GM12878 (cell line): ENCODE data around the gene TMEM53. TPM values are rescaled to one million over a fixed set of nuclear protein-coding genes. Genes with fewer than 3 reads are reported as not detected.

Experiments
- ATAC-seq: fragments of 200-7000 bp; cut with Tn5 transposase; 3 replicates; pipeline ENCODE4 v1.9.1; 2020; ENCODE audit warnings: mild to moderate bottlenecking, moderate library complexity
- BruUV-seq: library from RNA; stranded (reverse); fragments of 400-500 nt; replicated peaks from 2 replicates; lab custom pipeline; 2021; lab: Mats Ljungman, UMichigan
- CTCF ChIA-PET: fragments of 300-600 bp; sonication (Branson Sonifier 250); formaldehyde crosslinking; extraction: SDS; loops from one replicate; lab custom pipeline; 2021; ENCODE audit warnings: inconsistent platforms; lab: Yijun Ruan, JAX
- POLR2A ChIA-PET: fragments of 350-600 bp; formaldehyde crosslinking; extraction: SDS; loops from one replicate; lab custom pipeline; 2021; ENCODE audit warnings: inconsistent platforms; lab: Charles Lee
- RAD21 ChIA-PET: fragments of 300-600 bp; sonication (Branson Sonifier 250); formaldehyde crosslinking; loops from one replicate; lab custom pipeline; 2023; ENCODE audit warnings: antibody characterized with exemption; ENCODE audit not compliant: unreplicated experiment; lab: Charles Lee
- SMC1A ChIA-PET: fragments of 300-600 bp; sonication (Branson Sonifier 250); formaldehyde crosslinking; loops from one replicate; lab custom pipeline; 2023; ENCODE audit not compliant: unreplicated experiment, uncharacterized antibody; lab: Charles Lee
- DNase-seq: peaks from one replicate; pipeline ENCODE4 v3.0.0-alpha.2; 2011; ENCODE audit warnings: low read depth, low spot score
- FAIRE-seq: peaks from 3 replicates; lab custom pipeline; 2011; peaks lifted over from hg19 to GRCh38; lab: Jason Lieb, UNC
- H2AFZ ChIP-seq: 2 replicates; pipeline ENCODE4 v1.6.0; 2011; ENCODE audit warnings: low read depth, low read length, control low read depth; ENCODE audit not compliant: control insufficient read depth
- H3K27ac ChIP-seq: 2 replicates; pipeline ENCODE4 v1.5.1; 2011; ENCODE audit warnings: control low read depth; ENCODE audit not compliant: control insufficient read depth, insufficient read depth
- H3K27me3 ChIP-seq, 2 experiments: replicated peaks in 1 of 2; 2 replicates each; pipeline versions ENCODE4 v1.6.0 to v1.6.1; 2011; ENCODE audit warnings: low read length in 1 of 2; ENCODE audit not compliant: control insufficient read depth in 2 of 2, insufficient read depth in 2 of 2
- H3K36me3 ChIP-seq, 2 experiments: 2 replicates each; pipeline ENCODE4 v1.5.1; 2011; ENCODE audit warnings: low read length in 1 of 2; ENCODE audit not compliant: control insufficient read depth in 2 of 2, insufficient read depth in 2 of 2
- H3K4me1 ChIP-seq: 2 replicates; pipeline ENCODE4 v1.6.1; 2011; ENCODE audit warnings: mild to moderate bottlenecking, low read length, moderate library complexity, mixed read lengths; ENCODE audit not compliant: control insufficient read depth, insufficient read depth
- H3K4me2 ChIP-seq: 2 replicates; pipeline ENCODE4 v1.6.0; 2011; ENCODE audit warnings: control low read depth; ENCODE audit not compliant: control insufficient read depth, insufficient read depth
- H3K4me3 ChIP-seq: fragments of 200-600 bp; sonication (generic); 2 replicates; pipeline ENCODE4 v1.5.1; 2016
- H3K79me2 ChIP-seq: 2 replicates; pipeline ENCODE4 v1.6.0; 2011; ENCODE audit warnings: low read length; ENCODE audit not compliant: control insufficient read depth, insufficient read depth
- H3K9ac ChIP-seq: 2 replicates; pipeline ENCODE4 v1.8.0; 2011; ENCODE audit warnings: low read length, control low read depth, mixed read lengths; ENCODE audit not compliant: control insufficient read depth, insufficient read depth
- H3K9me3 ChIP-seq: replicated peaks from 3 replicates; pipeline ENCODE4 v1.5.1; 2011; ENCODE audit warnings: mild to moderate bottlenecking, low read length; ENCODE audit not compliant: control insufficient read depth, insufficient read depth
- H4K20me1 ChIP-seq: 2 replicates; pipeline ENCODE4 v1.6.0; 2011; ENCODE audit not compliant: control insufficient read depth, insufficient read depth
- CBFB ChIP-seq: IDR thresholded peaks from 2 replicates; pipeline ENCODE4 v1.6.1; 2016; ENCODE audit warnings: antibody characterized with exemption, low read depth
- CTCF ChIP-seq, 3 experiments: IDR thresholded peaks in 2 of 3; conservative IDR thresholded peaks in 1 of 3; 2 replicates each; pipeline ENCODE4 v1.5.1; 2011; ENCODE audit warnings: low read depth in 3 of 3, low read length in 3 of 3, mild to moderate bottlenecking in 3 of 3, control low read depth in 2 of 3, moderate library complexity in 2 of 3, inconsistent platforms in 1 of 3, mixed read lengths in 1 of 3; ENCODE audit not compliant: control insufficient read depth in 2 of 3, insufficient read depth in 1 of 3; ENCODE audit errors: extremely low read depth in 1 of 3
- ELK1 ChIP-seq: IDR thresholded peaks from 2 replicates; pipeline ENCODE4 v1.6.1; 2012; ENCODE audit warnings: low read depth, low read length, improper control_type of control experiment
- GABPA ChIP-seq: IDR thresholded peaks from 2 replicates; pipeline ENCODE4 v1.6.1; 2014; ENCODE audit warnings: antibody characterized with exemption, low read depth, mild to moderate bottlenecking, inconsistent platforms
- IKZF1 ChIP-seq: fragments of 450-650 bp; conservative IDR thresholded peaks from 2 replicates; pipeline ENCODE4 v1.6.1; 2017; ENCODE audit warnings: antibody characterized with exemption, mild to moderate bottlenecking
- IRF3 ChIP-seq: fragments of 450-650 bp; IDR thresholded peaks from 2 replicates; pipeline ENCODE4 v1.6.1; 2014; ENCODE audit warnings: mild to moderate bottlenecking
- NR2C2 ChIP-seq: IDR thresholded peaks from 2 replicates; pipeline ENCODE4 v1.6.1; 2011; ENCODE audit warnings: borderline replicate concordance, low read depth; ENCODE audit not compliant: control insufficient read depth, insufficient read length
- POLR2A ChIP-seq: IDR thresholded peaks from 2 replicates; pipeline ENCODE4 v1.6.1; 2011; ENCODE audit warnings: low read depth, mild to moderate bottlenecking, low read length
- RB1 ChIP-seq: fragments of 450-650 bp; formaldehyde crosslinking; IDR thresholded peaks from 2 replicates; pipeline ENCODE4 v1.6.1; 2017; ENCODE audit warnings: mild to moderate bottlenecking, borderline replicate concordance
- SREBF2 ChIP-seq: IDR thresholded peaks from 2 replicates; pipeline ENCODE4 v1.6.1; 2012; ENCODE audit warnings: mild to moderate bottlenecking, low read length
- TARDBP ChIP-seq: IDR thresholded peaks from 2 replicates; pipeline ENCODE4 v1.6.1; 2016; ENCODE audit warnings: borderline replicate concordance
- WRNIP1 ChIP-seq: IDR thresholded peaks from 2 replicates; pipeline ENCODE4 v1.6.1; 2011; ENCODE audit warnings: low read depth, low read length, improper control_type of control experiment, borderline replicate concordance
- WGBS: methylation state at CpG from one replicate; pipeline ENCODE4 v1.1.6; 2016; ENCODE audit warnings: low lambda C conversion rate; ENCODE audit not compliant: insufficient replicate concordance, insufficient coverage; ENCODE audit errors: missing lambda C conversion rate; 5-methylcytosine and 5-hydroxymethylcytosine counted together
- in situ Hi-C: fragments of 300-500 bp; cut with MboI; formaldehyde crosslinking; loops from 9 replicates; pipeline ENCODE4 v1.14.3; 2018; ENCODE audit warnings: mixed read lengths
- intact Hi-C: fragments of 100-400 bp; cut with micrococcal nuclease; formaldehyde crosslinking; loops from one replicate; pipeline ENCODE4 v1.14.2; 2022; ENCODE audit not compliant: unreplicated experiment
- polyA plus RNA-seq, 11 experiments: library from polyadenylated mRNA; depleted of rRNA in 4 of 11; unstranded in 6 of 11; stranded (reverse) in 5 of 11; fragments of >200 nt; fragmentation: Nextera tagmentation in 4 of 11; fragmentation: Illumina TruSeq in 1 of 11; extraction: Ambion mirVana in 4 of 11; extraction: Trizol in 1 of 11; gene quantifications; 1 replicate in 1 of 11; 2 replicates in 10 of 11; pipeline versions ENCODE4 v1.2.1 to v1.2.3, GENCODE V29; 2011 to 2016; ENCODE audit warnings: inconsistent platforms in 2 of 11, missing spikeins in 2 of 11, low read depth in 1 of 11
- total RNA-seq, 4 experiments: library from RNA; depleted of rRNA in 3 of 4; stranded (reverse); fragments of >200 nt in 3 of 4; fragmentation: Illumina TruSeq in 1 of 4; extraction: Trizol in 1 of 4; gene quantifications; 2 replicates each; pipeline versions ENCODE4 v1.2.1 to v1.2.3, GENCODE V29; 2013 to 2021

Gene TMEM53
- total and polyA plus RNA-seq, 10 of the 15 experiments (the other 5 are each of a cell fraction or from before 2014, with no cell fraction given), result 3.1 to 23.9 (median 11.1) TPM

GRCh38 chr1:44644806-44645205 is 29.5 kb downstream of the TMEM53 start:
- H3K4me3 ChIP-seq, result no peak overlapping the region
- ChIA-PET RAD21 (no interaction called here), SMC1A (no interaction called here), CTCF (no interaction called here), POLR2A (no interaction called here)
- intact Hi-C loops, result no loop called here
- H3K9ac ChIP-seq, result no peak overlapping the region
- no peaks in the 10 kb centered on the region for H3K79me2 ChIP-seq
- no peak for DNase-seq
- BruUV-seq, result no TSS peak
- 97% methylated on average over 7 of the region's 7 CpGs for WGBS
- in situ Hi-C loops, result no loop called here
- H3K36me3 ChIP-seq, result peaks cover 25 to 37% of the 10 kb centered on the region in 2 experiments
- H2AFZ ChIP-seq, result no peak overlapping the region
- H4K20me1 ChIP-seq, result no peaks in the 10 kb centered on the region; the same call in 1 of the 2 replicates
- TF ChIP-seq TARDBP (no peak), POLR2A (peak; percentile 54; the same call in 1 of the 2 replicates)
- no peaks in the 10 kb centered on the region for H3K27me3 ChIP-seq
- FAIRE-seq, result no peak
- no peak overlapping the region for H3K27ac ChIP-seq
- no peak for ATAC-seq
- no peak overlapping the region for H3K4me2 ChIP-seq
- no peaks in the 10 kb centered on the region for H3K9me3 ChIP-seq
- H3K4me1 ChIP-seq, result no peaks in the 10 kb centered on the region

- intact Hi-C loops, result no loop called here
- no peak overlapping the region for H3K4me2 ChIP-seq
- peaks cover 25 to 37% of the 10 kb centered on the region in 2 experiments for H3K36me3 ChIP-seq
- BruUV-seq, result no TSS peak
- RAD21 ChIA-PET, result no interaction called here
- H4K20me1 ChIP-seq, result no peaks in the 10 kb centered on the region; the same call in 1 of the 2 replicates
- CTCF ChIA-PET, result interaction anchor here (4.4 kb wide), 1 partner anchor 9 kb away, joined by 37 read pairs; no protein-coding TSS in a partner anchor
- SMC1A ChIA-PET, result no interaction called here
- 100% methylated on average over 9 of the region's 9 CpGs for WGBS
- no peak overlapping the region for H2AFZ ChIP-seq
- H3K4me1 ChIP-seq, result no peaks in the 10 kb centered on the region
- DNase-seq (no peak), FAIRE-seq (no peak), ATAC-seq (no peak)
- no peak overlapping the region for H3K4me3 ChIP-seq
- no peaks in the 10 kb centered on the region for H3K79me2 ChIP-seq
- in situ Hi-C loops, result no loop called here
- no peak overlapping the region for H3K9ac ChIP-seq
- H3K9me3 ChIP-seq, result no peaks in the 10 kb centered on the region
- no peak overlapping the region for H3K27ac ChIP-seq
- H3K27me3 ChIP-seq, result no peaks in the 10 kb centered on the region
- POLR2A ChIA-PET, result no interaction called here
- no peak for TF ChIP-seq SREBF2
- TF ChIP-seq IKZF1, result no peak
- no peak for TF ChIP-seq CBFB
- no peak for TF ChIP-seq WRNIP1
- TF ChIP-seq CTCF (IDR thresholded peaks at IDR 0.05 in 2 of 3, conservative IDR thresholded peaks at IDR 0.05 in 1 of 3; ENCODE audit: control insufficient read depth in 2 of 3, extremely low read depth in 1 of 3, insufficient read depth in 1 of 3, low read depth in 3 of 3, low read length in 3 of 3), result no peak
- TF ChIP-seq GABPA, result no peak
- no peak for TF ChIP-seq ELK1
- TF ChIP-seq RB1, result no peak
- TF ChIP-seq IRF3, result no peak
- no peak for TF ChIP-seq NR2C2
Observed at GRCh38 chr1:44643721-44644334, 30.5 kb downstream of the TMEM53 start.
